K562 (cell line): ENCODE data around the gene SHISA9. TPM values are rescaled to one million over a fixed set of nuclear protein-coding genes. Genes with fewer than 3 reads are reported as not detected.

Source experiments
- ATAC-seq: fragments of 200-7000 bp; cut with Tn5 transposase; 3 replicates; pipeline ENCODE4 v1.9.1; 2020; ENCODE audit warnings: moderate library complexity
- BruUV-seq: library from RNA; stranded (reverse); fragments of 400-500 nt; replicated peaks from 2 replicates; lab custom pipeline; 2021; lab: Mats Ljungman, UMichigan
- CTCF ChIA-PET: fragments of 300-600 bp; formaldehyde crosslinking; extraction: SDS; loops from one replicate; lab custom pipeline; 2021; ENCODE audit warnings: low intra/inter-chr PET ratio; lab: Yijun Ruan, JAX
- POLR2A ChIA-PET: fragments of 300-600, 350-650 bp; sonication (Branson Sonifier 250); formaldehyde crosslinking; extraction: SDS; loops from one replicate; lab custom pipeline; 2021; ENCODE audit warnings: antibody characterized with exemption, inconsistent platforms; lab: Yijun Ruan, JAX
- DNase-seq, 4 experiments: peaks; one replicate each; pipeline versions ENCODE4 v3.0.0 to v3.0.0-alpha.2; 2011 to 2018; ENCODE audit warnings: low spot score in 3 of 4, mixed read lengths in 3 of 4; ENCODE audit errors: extremely low read depth in 1 of 4
- FAIRE-seq: peaks from 2 replicates; lab custom pipeline; 2011; peaks lifted over from hg19 to GRCh38; lab: Jason Lieb, UNC
- H2AFZ ChIP-seq: 2 replicates; pipeline ENCODE4 v1.6.0; 2011; ENCODE audit warnings: low read depth, low read length, control low read depth, inconsistent platforms
- H3K27ac ChIP-seq: fragments of 200-600 bp; 3 replicates; pipeline ENCODE4 v1.8.0; 2011; ENCODE audit warnings: low read depth, mild to moderate bottlenecking, control low read depth, inconsistent platforms, low read length, moderate library complexity, mixed read lengths; ENCODE audit errors: extremely low read depth
- H3K27me3 ChIP-seq, 2 experiments: fragments of 300-600 bp in 1 of 2; 2 replicates in 1 of 2; 3 replicates in 1 of 2; pipeline versions ENCODE4 v1.6.0 to v1.8.0; 2011; ENCODE audit warnings: inconsistent platforms in 2 of 2, low read length in 2 of 2, mild to moderate bottlenecking in 1 of 2, mixed read lengths in 1 of 2, moderate library complexity in 1 of 2; ENCODE audit not compliant: control insufficient read depth in 2 of 2, insufficient read depth in 2 of 2
- H3K36me3 ChIP-seq: fragments of 300-600 bp; 3 replicates; pipeline ENCODE4 v1.8.0; 2011; ENCODE audit warnings: mild to moderate bottlenecking, low read length, inconsistent platforms; ENCODE audit not compliant: control insufficient read depth, insufficient read depth
- H3K4me1 ChIP-seq, 2 experiments: fragments of 200-600 bp in 1 of 2; replicated peaks in 1 of 2; 2 replicates in 1 of 2; 3 replicates in 1 of 2; pipeline versions ENCODE4 v1.5.1 to v1.8.0; 2011; ENCODE audit warnings: inconsistent platforms in 2 of 2, low read length in 2 of 2, mild to moderate bottlenecking in 1 of 2, mixed read lengths in 1 of 2, moderate library complexity in 1 of 2; ENCODE audit not compliant: control insufficient read depth in 2 of 2, insufficient read depth in 2 of 2
- H3K4me2 ChIP-seq: 2 replicates; pipeline ENCODE4 v1.6.1; 2011; ENCODE audit warnings: low read length, control low read depth, inconsistent platforms, mixed read lengths; ENCODE audit not compliant: insufficient read depth
- H3K4me3 ChIP-seq: fragments of 200-600 bp; sonication (generic), shearing (Covaris generic); 2 replicates; pipeline ENCODE4 v1.5.1; 2016; ENCODE audit warnings: control low read depth, inconsistent platforms
- H3K79me2 ChIP-seq: fragments of 200-600 bp; 3 replicates; pipeline ENCODE4 v1.8.0; 2011; ENCODE audit warnings: low read length, inconsistent platforms; ENCODE audit not compliant: control insufficient read depth, insufficient read depth
- H3K9ac ChIP-seq, 2 experiments: 2 replicates each; pipeline versions ENCODE4 v1.6.0 to v1.6.1; 2011; ENCODE audit warnings: low read depth in 2 of 2, low read length in 2 of 2, control low read depth in 1 of 2, inconsistent platforms in 1 of 2, mild to moderate bottlenecking in 1 of 2, mixed read lengths in 1 of 2; ENCODE audit not compliant: insufficient read depth in 1 of 2
- H3K9me1 ChIP-seq: one replicate; pipeline ENCODE4 v1.6.0; 2011; ENCODE audit warnings: inconsistent platforms, mild to moderate bottlenecking, low read length, moderate library complexity; ENCODE audit not compliant: control insufficient read depth, insufficient read depth
- H3K9me3 ChIP-seq: replicated peaks from 2 replicates; pipeline ENCODE4 v1.5.1; 2011; ENCODE audit warnings: low read depth, low read length, inconsistent platforms; ENCODE audit not compliant: control insufficient read depth, insufficient read depth
- H4K20me1 ChIP-seq: replicated peaks from 2 replicates; pipeline ENCODE4 v1.6.1; 2011; ENCODE audit warnings: low read length, inconsistent platforms, mixed read lengths; ENCODE audit not compliant: control insufficient read depth, insufficient read depth
- DNMT1 ChIP-seq: fragments of 450-650 bp; IDR thresholded peaks from 2 replicates; pipeline ENCODE4 v1.6.1; 2016; ENCODE audit warnings: antibody characterized with exemption, mild to moderate bottlenecking
- ELF2 ChIP-seq: fragments of 250-450 bp; sonication (Bioruptor Pico); IDR thresholded peaks from 2 replicates; pipeline ENCODE4 v1.5.0; 2021; ENCODE audit warnings: mild to moderate bottlenecking
- ERF ChIP-seq: fragments of 450-650 bp; formaldehyde crosslinking; IDR thresholded peaks from 2 replicates; pipeline ENCODE4 v1.4.0; 2020; ENCODE audit warnings: mild to moderate bottlenecking, mixed read lengths
- GATAD2B ChIP-seq: fragments of 450-650 bp; IDR thresholded peaks from 2 replicates; pipeline ENCODE4 v1.6.1; 2017; ENCODE audit warnings: mild to moderate bottlenecking, borderline replicate concordance
- MCM7 ChIP-seq, 2 experiments: fragments of 450-650 bp; IDR thresholded peaks; 2 replicates each; pipeline ENCODE4 v1.6.1; 2016 to 2018
- NRF1 ChIP-seq, 2 experiments: fragments of 450-650 bp; IDR thresholded peaks in 1 of 2; conservative IDR thresholded peaks in 1 of 2; 2 replicates each; pipeline ENCODE4 v1.6.1; 2014; ENCODE audit warnings: mild to moderate bottlenecking in 2 of 2
- RAD21 ChIP-seq, 2 experiments: fragments of 250-450 bp in 1 of 2; fragments of 450-650 bp in 1 of 2; sonication (Bioruptor Pico) in 1 of 2; formaldehyde crosslinking in 1 of 2; IDR thresholded peaks in 1 of 2; conservative IDR thresholded peaks in 1 of 2; 2 replicates each; pipeline versions ENCODE4 v1.4.0 to v1.8.0; 2020 to 2022; ENCODE audit warnings: mild to moderate bottlenecking in 2 of 2, moderate library complexity in 1 of 2
- RBM25 ChIP-seq: fragments of 200-400 bp; formaldehyde crosslinking; IDR thresholded peaks from 2 replicates; pipeline ENCODE4 v1.6.1; 2018; ENCODE audit warnings: low read length, low read depth, moderate library complexity; ENCODE audit not compliant: severe bottlenecking
- TARDBP ChIP-seq: fragments of 450-650 bp; IDR thresholded peaks from 2 replicates; pipeline ENCODE4 v1.6.1; 2016
- ZFP36 ChIP-seq: fragments of 150-350 bp; IDR thresholded peaks from 2 replicates; pipeline ENCODE4 v1.6.1; 2018; ENCODE audit warnings: low read length, low read depth; ENCODE audit not compliant: partially characterized antibody
- ZNF583 ChIP-seq: fragments of 250-450 bp; sonication (Bioruptor Pico); IDR thresholded peaks from 2 replicates; pipeline ENCODE4 v1.4.0; 2020
- ZNF589 ChIP-seq: fragments of 200-800 bp; sonication (Bioruptor generic); IDR thresholded peaks from 2 replicates; pipeline ENCODE4 v1.6.1; 2016; ENCODE audit warnings: low read depth, missing genetic modification characterization, missing compliant biosample characterization
- ZNF696 ChIP-seq: fragments of 250-450 bp; sonication (Bioruptor Pico); conservative IDR thresholded peaks from 2 replicates; pipeline ENCODE4 v1.4.0; 2020; ENCODE audit warnings: mild to moderate bottlenecking, moderate library complexity
- WGBS: fragments of 100-300 bp; shearing (Covaris generic); methylation state at CpG from one replicate; pipeline ENCODE4 v1.1.6; 2016; ENCODE audit warnings: low coverage, mixed read lengths; ENCODE audit not compliant: insufficient coverage; ENCODE audit errors: missing lambda C conversion rate; 5-methylcytosine and 5-hydroxymethylcytosine counted together
- in situ Hi-C: fragments of 300-500 bp; cut with MboI; formaldehyde crosslinking; loops from 4 replicates; pipeline ENCODE4 v1.15.0; 2018; ENCODE audit warnings: inconsistent platforms, mixed read lengths
- intact Hi-C: fragments of 100-400 bp; cut with micrococcal nuclease; formaldehyde crosslinking; loops from 2 replicates; pipeline ENCODE4 v1.14.2; 2022
- polyA plus RNA-seq, 8 experiments: library from polyadenylated mRNA; depleted of rRNA in 4 of 8; stranded (reverse) in 5 of 8; unstranded in 3 of 8; fragments of >200 nt; fragmentation: Nextera tagmentation in 2 of 8; fragmentation: Illumina TruSeq in 1 of 8; extraction: Ambion mirVana in 2 of 8; extraction: Trizol in 1 of 8; gene quantifications; 2 replicates each; pipeline versions ENCODE4 v1.2.1 to v1.2.3, GENCODE V29; 2011 to 2014; ENCODE audit warnings: inconsistent platforms in 1 of 8, missing spikeins in 1 of 8
- total RNA-seq, 7 experiments: library from RNA; depleted of rRNA in 6 of 7; stranded (reverse); fragments of >200 nt in 6 of 7; fragmentation: Illumina TruSeq in 2 of 7; extraction: Trizol in 2 of 7; gene quantifications; 2 replicates each; pipeline versions ENCODE4 v1.2.1 to v1.2.3, GENCODE V29; 2011 to 2021; ENCODE audit warnings: low replicate concordance in 1 of 7
- TF ChIP-seq, protein P1 (sequence below): fragments of 450-650 bp; IDR thresholded peaks from 2 replicates; pipeline ENCODE4 v1.6.1; 2017; ENCODE audit warnings: mild to moderate bottlenecking, moderate library complexity
- TF ChIP-seq, protein P2 (sequence below): IDR thresholded peaks from 2 replicates; pipeline ENCODE4 v1.6.1; 2011; ENCODE audit warnings: borderline replicate concordance, low read depth, mild to moderate bottlenecking, moderate library complexity, low read length; ENCODE audit not compliant: insufficient read depth, poor library complexity, severe bottlenecking
- TF ChIP-seq, protein P3 (sequence below): sonication (generic); formaldehyde crosslinking; IDR thresholded peaks from 2 replicates; pipeline ENCODE4 v1.8.1; 2023; ENCODE audit warnings: mild to moderate bottlenecking, missing genetic modification reagents
- TF ChIP-seq, protein P4 (sequence below): fragments of 450-650 bp; formaldehyde crosslinking; IDR thresholded peaks from 2 replicates; pipeline ENCODE4 v1.4.0; 2020; ENCODE audit warnings: mild to moderate bottlenecking

The SHISA9 gene
- total and polyA plus RNA-seq, 9 of the 15 experiments (the other 6 are each of a cell fraction or from before 2014, with no cell fraction given) = under 0.01 to 0.16 (median 0.01) TPM; not detected in 6

DNA sequence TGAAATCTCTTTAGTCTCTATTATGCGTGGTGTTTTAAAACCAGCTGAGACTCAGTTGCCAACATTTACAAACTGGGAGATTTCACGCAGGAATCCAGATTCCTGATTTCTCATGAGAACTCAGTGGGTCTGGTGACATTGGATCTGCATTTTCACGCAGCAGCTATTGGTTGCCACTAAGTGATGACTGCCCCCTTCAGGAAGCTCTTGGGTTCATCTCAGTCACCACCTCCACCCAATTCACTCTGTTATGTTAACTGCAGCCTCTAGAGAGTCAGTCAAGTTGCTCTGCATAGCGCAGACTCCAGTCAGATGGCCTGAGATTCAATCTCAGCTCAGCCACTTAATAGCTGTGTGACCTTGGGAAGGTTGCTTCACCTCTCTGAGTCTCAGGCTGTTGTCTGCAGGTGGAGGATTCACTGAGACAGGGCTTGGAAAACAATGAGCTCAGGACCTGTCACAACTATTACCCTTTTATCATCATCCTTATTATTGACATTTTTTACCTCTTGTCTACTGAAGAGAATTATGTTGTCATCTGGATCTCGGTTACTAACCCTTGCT, 6.4 kb downstream of the SHISA9 start:
- H2AFZ ChIP-seq = no peak overlapping the region
- WGBS = 1% methylated on average over 5 of the region's 5 CpGs
- ChIA-PET POLR2A (no interaction called here), CTCF (no interaction called here)
- no peak overlapping the region for H3K4me3 ChIP-seq
- intact Hi-C loops = no loop called here
- H3K4me1 ChIP-seq = peaks cover 0 to 5% of the 10 kb centered on the region in 2 experiments; a peak in 1 of 5 replicates
- no peaks in the 10 kb centered on the region for H3K36me3 ChIP-seq
- BruUV-seq = no TSS peak
- no peak overlapping the region for H3K4me2 ChIP-seq
- peaks cover 10 to 28% of the 10 kb centered on the region in 2 experiments; a peak in 4 of 5 replicates for H3K27me3 ChIP-seq
- H3K9me3 ChIP-seq = no peaks in the 10 kb centered on the region
- no peaks in the 10 kb centered on the region; the same call in 1 of the 2 replicates for H4K20me1 ChIP-seq
- no peak overlapping the region for H3K9ac ChIP-seq
- DNase-seq (peak; percentile 24 to 44 (median 25)), ATAC-seq (peak; percentile 78), FAIRE-seq (peak; percentile 37)
- in situ Hi-C loops = no loop called here
- no peaks in the 10 kb centered on the region for H3K79me2 ChIP-seq
- H3K9me1 ChIP-seq = peaks cover 2% of the 10 kb centered on the region
- no peak overlapping the region for H3K27ac ChIP-seq
- TF ChIP-seq NRF1 (conservative IDR thresholded peaks at IDR 0.05 in 1 of 2, IDR thresholded peaks at IDR 0.05 in 1 of 2) = 0 out of 4 replicates have a peak, but pooled peaks of 1 of the 2 experiments have one; percentile 30
- no peak for TF ChIP-seq MCM7 (IDR thresholded peaks at IDR 0.05)
- TF ChIP-seq RBM25 = peak; percentile 39
- TF ChIP-seq ZNF696 (CRISPR knock-in tag) = no peak
- TF ChIP-seq ZNF589 (CRISPR knock-in tag) = no peak
- TF ChIP-seq, protein P1, sequence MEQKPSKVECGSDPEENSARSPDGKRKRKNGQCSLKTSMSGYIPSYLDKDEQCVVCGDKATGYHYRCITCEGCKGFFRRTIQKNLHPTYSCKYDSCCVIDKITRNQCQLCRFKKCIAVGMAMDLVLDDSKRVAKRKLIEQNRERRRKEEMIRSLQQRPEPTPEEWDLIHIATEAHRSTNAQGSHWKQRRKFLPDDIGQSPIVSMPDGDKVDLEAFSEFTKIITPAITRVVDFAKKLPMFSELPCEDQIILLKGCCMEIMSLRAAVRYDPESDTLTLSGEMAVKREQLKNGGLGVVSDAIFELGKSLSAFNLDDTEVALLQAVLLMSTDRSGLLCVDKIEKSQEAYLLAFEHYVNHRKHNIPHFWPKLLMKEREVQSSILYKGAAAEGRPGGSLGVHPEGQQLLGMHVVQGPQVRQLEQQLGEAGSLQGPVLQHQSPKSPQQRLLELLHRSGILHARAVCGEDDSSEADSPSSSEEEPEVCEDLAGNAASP = no peak
- TF ChIP-seq, protein P2, sequence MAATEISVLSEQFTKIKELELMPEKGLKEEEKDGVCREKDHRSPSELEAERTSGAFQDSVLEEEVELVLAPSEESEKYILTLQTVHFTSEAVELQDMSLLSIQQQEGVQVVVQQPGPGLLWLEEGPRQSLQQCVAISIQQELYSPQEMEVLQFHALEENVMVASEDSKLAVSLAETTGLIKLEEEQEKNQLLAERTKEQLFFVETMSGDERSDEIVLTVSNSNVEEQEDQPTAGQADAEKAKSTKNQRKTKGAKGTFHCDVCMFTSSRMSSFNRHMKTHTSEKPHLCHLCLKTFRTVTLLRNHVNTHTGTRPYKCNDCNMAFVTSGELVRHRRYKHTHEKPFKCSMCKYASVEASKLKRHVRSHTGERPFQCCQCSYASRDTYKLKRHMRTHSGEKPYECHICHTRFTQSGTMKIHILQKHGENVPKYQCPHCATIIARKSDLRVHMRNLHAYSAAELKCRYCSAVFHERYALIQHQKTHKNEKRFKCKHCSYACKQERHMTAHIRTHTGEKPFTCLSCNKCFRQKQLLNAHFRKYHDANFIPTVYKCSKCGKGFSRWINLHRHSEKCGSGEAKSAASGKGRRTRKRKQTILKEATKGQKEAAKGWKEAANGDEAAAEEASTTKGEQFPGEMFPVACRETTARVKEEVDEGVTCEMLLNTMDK = peak; percentile 12
- TF ChIP-seq, protein P3, sequence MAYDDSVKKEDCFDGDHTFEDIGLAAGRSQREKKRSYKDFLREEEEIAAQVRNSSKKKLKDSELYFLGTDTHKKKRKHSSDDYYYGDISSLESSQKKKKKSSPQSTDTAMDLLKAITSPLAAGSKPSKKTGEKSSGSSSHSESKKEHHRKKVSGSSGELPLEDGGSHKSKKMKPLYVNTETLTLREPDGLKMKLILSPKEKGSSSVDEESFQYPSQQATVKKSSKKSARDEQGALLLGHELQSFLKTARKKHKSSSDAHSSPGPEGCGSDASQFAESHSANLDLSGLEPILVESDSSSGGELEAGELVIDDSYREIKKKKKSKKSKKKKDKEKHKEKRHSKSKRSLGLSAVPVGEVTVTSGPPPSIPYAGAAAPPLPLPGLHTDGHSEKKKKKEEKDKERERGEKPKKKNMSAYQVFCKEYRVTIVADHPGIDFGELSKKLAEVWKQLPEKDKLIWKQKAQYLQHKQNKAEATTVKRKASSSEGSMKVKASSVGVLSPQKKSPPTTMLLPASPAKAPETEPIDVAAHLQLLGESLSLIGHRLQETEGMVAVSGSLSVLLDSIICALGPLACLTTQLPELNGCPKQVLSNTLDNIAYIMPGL (CRISPR knock-in tag) = no peak
- peak; percentile 15 for TF ChIP-seq ZFP36
- TF ChIP-seq ERF (CRISPR knock-in tag) = no peak
- TF ChIP-seq DNMT1 = no peak
- TF ChIP-seq, protein P4, sequence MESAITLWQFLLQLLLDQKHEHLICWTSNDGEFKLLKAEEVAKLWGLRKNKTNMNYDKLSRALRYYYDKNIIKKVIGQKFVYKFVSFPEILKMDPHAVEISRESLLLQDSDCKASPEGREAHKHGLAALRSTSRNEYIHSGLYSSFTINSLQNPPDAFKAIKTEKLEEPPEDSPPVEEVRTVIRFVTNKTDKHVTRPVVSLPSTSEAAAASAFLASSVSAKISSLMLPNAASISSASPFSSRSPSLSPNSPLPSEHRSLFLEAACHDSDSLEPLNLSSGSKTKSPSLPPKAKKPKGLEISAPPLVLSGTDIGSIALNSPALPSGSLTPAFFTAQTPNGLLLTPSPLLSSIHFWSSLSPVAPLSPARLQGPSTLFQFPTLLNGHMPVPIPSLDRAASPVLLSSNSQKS (CRISPR knock-in tag) = no peak
- peak; percentile 33 to 63; a peak in 3 of 4 replicates for TF ChIP-seq RAD21 (CRISPR knock-in tag; conservative IDR thresholded peaks at IDR 0.05 in 1 of 2, IDR thresholded peaks at IDR 0.05 in 1 of 2)
- no peak for TF ChIP-seq ELF2 (CRISPR knock-in tag)
- TF ChIP-seq TARDBP = no peak
- TF ChIP-seq GATAD2B = no peak
- TF ChIP-seq ZNF583 (CRISPR knock-in tag) = no peak
